Germinal center (tissue), 1 donor: ENCODE data around the gene GPC3.
A peak's percentile ranks its signal among the peaks of the same experiment; 100 is the strongest.

Source experiments
- DNase-seq: peaks from one replicate; pipeline ENCODE4 v3.0.0; 2012; ENCODE audit warnings: mixed read lengths, low spot score

The GPC3 gene

DNA sequence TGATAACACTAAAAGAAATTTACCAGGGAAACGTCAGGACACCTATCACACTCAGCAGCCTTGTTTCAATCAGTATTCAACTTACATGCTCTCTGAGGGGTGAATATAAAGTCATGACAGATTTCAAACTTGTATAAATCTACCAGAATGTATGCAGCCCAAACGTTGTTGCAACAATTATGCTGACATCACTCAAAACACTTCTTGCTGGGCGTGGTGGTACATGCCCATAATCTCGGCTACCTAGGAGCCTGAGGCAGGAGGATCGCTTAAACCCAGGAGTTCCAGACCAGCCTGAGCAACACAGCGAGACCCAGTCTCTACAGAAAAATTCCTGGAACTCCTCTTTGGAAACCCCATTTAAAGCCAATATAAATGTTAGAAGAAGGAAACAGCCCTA lies 303.5 kb downstream of the GPC3 start:
- no peak for DNase-seq

DNA sequence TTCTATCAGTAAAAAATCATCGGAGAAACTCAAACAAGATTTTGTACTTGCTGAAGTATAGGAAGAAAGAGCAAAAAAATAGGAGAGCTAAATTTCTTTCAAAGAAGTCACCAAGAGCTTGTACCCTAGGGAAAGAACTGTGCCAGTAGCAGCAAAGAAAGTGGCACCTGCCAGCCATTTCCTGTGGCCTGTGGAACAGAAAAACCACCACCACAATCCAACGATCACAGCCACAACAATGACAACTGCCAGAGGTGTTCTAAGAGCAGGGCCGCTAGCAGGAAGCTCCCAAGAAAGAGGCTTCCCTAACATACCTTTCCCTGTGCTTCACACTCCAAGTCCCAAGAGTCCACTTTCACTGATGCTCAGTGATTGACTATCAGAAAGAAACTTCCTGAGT lies 304.0 kb downstream of the GPC3 start:
- DNase-seq, result no peak

- DNase-seq, result no peak
Measured at GRCh38 chrX:133677123-133678063, 308.0 kb downstream of the GPC3 start.

DNA sequence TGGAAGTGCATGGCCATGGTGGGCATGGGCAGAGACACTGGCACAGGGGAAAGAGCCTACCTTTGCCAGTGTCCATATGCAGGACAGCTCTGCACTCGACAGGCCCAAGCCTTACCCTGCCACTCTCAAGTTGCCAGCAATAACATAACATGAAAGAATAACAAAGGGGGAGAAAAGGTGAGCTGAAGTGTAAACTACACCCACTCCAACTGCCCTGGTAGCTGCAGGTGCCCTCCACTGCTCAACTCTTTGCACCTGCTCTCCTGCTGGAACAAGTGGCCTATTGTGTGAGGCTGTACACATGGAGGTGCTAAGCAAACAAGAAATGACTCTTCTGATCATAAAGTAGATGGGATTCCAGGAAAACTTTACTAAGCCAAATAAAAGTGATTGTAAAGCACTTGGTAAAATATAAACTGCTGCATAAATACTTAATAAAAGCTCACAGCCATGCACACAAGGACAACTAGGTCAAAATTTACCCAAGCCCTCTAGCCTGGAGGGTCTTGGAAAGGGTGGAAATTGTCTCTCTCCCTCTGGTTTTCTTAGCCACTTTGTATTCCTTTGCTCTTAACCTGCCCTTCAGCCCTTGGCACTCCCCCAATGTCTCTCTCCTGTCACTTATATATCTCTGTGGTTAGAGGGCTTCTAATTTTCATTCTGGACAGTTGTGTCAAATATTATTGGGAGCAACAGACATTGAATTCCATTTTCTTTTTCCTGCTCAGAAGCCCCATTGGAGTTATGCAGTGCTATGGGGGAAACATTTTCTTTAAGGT lies 308.9 kb downstream of the GPC3 start:
- DNase-seq, result no peak

- DNase-seq, result no peak
Measured at GRCh38 chrX:133674726-133675470, 310.5 kb downstream of the GPC3 start.

- DNase-seq, result peak; percentile 13
Measured at GRCh38 chrX:133670383-133670782, 315.0 kb downstream of the GPC3 start.

DNA sequence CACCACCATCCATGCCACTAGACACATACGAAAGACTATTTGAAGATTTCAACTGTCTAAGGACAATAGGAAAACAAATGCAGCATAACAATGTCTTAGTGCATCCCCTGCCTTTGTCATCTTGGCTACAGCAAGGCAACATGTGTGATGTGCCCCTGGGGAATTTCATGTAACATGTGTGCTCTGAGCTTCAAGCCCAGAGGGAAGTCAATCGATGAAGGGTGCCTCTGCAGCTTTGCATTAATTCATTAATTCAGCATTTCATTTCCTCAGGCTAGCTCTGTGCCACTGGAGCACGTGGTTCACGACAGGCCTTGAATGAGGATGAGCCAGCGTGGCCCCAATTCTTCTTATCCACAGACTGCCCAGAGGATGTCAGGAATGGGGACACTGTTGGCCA lies 316.2 kb downstream of the GPC3 start:
- DNase-seq, result no peak

DNA sequence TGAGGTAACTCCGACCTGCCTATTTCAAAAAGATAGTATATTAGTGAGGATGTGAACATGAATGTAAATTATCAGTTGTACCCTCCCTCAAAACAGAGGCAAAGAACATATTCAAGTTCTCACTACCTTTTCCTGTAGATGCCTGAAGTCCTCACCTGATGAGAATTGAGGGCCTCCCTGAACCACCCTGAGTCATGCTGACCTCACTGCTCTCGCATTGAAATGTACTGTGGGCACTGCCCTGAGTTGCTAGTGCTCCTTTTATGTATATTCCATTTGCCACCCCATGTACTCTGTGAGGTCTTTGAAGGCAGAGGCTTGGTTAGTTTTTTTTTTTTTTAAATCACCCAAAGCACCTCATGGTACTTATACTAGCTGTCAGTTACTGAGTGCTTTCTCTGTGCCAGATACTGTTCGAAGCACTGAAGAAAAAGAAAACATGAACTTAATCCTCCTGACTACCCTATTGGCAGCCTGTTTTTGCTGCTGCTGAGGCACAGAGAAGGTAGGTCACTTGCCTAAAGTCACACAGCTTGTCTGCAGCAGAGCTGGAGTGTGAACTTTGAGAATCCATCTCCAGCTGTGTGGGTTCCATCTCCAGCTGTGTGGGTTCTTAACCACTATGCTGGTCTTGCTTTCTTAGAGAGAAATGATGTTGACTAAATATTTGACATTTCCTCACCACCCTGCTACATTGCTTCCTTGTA lies 317.0 kb downstream of the GPC3 start:
- no peak for DNase-seq

DNA sequence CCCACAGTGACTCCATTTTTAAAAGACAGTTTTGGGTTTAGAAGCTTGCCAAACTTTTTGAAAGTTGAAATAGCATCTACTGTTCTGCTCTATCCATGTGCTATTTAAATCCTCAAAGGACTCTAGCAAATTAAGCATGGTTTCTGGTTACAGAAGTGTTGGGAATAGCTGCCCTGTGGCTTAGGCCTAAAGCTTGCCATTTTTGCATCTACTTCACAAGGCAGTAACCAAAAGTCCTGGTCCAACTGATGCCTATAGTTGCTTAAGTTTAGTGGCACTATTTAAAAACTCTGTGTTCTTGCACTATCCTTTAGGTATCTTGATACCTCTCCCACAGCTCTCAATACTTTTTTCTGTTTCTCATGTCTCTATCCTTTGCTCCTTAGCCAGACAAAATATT lies 319.1 kb downstream of the GPC3 start:
- DNase-seq, result no peak

DNA sequence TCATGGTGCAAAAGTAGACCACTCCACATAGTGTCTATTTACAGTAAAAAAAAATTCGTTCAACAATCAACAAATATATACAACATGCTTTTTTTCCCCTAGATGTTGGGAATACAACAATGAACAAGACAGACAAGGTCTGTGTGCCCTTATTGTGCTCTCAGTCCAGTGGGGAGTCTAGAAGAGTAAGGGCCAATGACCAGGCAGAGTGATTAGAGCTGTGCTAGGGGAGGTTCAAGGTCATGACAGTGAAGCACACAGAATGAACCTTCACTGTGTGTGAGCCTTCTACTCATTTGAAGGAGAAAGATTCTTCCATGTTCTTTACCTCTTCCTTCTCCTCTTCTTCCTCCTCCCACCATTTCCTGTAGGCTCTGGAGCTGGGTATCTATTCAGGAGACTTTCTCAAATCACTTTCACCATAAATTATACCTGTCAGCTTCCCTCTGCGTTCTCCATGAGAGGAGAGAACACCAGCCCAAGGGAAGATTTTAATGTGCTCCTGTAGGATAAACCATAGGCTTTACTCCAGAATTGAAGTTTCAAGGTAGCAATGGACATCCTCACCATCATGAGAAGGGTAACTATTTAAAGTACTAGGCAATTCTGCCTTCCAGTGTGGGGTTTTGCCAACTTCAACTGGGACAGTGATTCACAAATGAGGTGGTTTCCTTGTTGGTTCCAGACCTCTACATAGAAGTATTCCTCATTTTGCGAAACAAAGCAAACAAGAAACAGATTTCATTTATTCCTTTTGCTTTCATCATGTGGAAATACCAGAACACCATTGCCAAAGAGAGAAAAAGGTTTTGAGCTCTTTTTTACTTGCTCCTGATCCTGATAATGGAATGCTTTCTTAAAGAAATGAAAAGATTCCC lies 323.2 kb downstream of the GPC3 start:
- DNase-seq, result no peak

DNA sequence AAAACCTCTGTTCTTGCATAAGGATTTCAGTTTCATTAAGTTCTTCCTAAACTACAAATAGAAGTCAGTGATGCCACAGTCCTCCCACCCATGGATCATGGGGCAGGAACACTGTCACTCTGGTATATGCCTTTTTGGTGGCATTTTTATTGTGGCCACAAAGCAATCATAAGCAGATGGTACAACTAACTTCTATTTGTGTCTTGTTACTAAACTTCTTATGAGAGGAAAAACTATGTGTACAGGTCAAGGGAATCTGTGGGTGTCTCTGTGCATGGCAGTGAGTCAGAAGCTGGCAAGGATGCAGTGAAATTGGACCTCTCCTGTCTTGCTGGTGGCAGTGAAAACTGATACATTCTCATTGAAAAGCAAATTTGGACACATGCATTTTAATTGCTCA lies 325.1 kb downstream of the GPC3 start:
- DNase-seq, result no peak

DNA sequence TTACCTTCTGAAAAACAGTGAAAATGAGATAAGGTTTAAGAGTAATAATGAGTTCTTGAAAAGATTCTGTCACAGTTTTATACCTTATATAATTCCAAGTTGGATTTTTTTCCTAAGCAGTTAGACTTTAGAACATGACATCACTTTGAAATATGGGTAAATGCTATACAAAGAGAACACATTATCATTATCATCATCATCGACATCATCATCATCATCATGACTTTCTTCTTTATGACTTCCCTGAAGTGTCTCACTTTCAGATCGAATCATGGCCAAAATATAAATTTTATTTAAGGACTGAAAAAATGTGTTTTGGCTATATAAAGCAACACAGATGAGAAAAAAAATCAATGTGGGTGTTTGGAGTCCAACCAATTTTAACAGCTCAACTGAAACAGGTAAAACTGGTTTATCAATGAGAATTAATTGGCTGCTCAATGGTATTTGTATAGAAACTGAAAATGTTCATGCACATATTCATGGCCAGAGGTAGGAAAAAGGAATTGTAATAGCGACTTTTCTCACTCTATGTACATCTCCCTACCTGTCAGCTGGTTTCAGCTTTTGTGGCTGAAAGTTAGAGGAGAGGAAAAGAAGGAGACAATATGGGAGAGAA lies 327.0 kb downstream of the GPC3 start:
- no peak for DNase-seq

DNA sequence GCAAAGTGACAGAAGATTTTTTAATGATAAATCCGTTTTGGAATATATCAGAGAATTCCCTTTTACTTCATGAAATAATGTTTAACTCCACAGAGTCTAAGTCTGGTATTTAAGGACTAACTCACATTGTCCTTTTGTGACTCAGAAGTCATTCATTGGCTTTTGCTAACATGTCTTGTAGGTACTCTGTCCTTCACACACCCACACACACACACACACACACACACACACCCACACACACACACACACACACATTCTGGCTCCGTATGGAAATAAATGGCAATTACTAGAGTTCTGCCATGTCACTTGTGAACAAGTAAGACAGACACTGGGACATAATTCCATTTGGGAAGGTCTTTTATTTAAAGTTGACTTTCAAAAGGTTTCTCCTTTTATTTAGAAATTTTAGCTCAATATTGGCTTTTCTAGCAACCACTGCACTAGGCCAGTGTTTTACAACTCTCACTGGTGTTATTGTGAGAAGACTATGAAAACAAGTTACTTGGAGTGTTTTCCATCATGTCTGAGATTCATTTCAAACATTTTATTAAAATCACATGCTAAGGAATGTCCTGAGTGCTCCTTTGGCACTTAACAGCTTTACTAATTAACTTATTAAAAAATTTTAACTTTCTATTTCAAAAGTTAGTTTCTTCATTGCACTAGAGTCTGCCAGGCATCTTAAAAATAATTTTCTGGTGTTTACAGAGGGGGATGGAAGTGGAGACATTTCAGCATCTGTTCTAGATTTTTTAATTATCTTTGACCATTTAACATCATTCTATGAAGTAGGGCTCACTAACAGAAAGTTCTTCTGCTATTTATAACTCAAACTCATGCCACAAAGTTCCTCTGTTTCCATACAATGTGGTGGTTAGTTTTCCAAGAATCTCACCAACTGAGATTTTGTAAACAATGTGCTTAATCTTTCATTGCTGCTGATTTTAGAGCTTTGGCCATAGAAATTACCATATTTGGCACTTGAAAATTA lies 329.8 kb downstream of the GPC3 start:
- DNase-seq, result no peak

GRCh38 chrX:133654811-133655210 lies 330.6 kb downstream of the GPC3 start:
- DNase-seq, result no peak

GRCh38 chrX:133653358-133653757 lies 332.0 kb downstream of the GPC3 start:
- DNase-seq, result no peak

DNA sequence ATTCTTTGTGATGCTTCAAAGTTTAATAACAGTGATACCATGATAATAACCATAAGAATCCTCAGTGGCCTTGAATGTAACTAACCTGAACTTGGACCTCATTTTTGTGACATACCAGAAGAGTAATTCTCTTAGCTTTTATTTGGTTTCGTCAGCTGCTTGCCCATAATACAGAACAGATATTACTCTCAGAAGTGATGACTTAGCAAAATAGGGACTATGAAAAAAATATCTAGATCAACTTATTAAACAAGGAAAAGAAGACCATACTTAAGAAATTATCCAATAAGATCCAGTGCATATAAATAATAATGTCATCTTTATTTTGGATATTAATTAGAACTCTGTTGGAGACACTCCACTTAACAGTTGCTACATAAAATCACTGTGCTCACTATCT lies 333.2 kb downstream of the GPC3 start:
- no peak for DNase-seq

- DNase-seq, result no peak
Measured at GRCh38 chrX:133650239-133650638, 335.2 kb downstream of the GPC3 start.

DNA sequence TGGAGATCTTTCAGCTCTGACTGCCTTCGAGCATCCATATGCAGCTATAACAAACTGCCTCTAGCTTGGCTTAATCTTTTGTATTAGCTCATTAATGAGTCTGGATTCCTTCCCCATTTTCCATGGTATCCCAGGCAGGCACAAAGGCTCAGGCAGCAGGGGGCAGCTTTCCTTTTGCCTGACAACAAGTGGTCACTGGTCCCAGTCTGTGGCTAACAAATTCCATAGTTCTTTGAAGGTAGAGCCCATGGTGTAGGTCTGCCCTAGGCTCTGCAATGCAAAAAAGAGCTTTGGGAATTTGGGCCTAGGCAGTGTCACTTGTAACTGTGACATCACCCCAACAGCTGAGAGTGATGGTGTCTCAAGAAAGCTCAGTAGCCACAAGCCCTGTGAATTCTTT lies 335.7 kb downstream of the GPC3 start:
- DNase-seq, result no peak

DNA sequence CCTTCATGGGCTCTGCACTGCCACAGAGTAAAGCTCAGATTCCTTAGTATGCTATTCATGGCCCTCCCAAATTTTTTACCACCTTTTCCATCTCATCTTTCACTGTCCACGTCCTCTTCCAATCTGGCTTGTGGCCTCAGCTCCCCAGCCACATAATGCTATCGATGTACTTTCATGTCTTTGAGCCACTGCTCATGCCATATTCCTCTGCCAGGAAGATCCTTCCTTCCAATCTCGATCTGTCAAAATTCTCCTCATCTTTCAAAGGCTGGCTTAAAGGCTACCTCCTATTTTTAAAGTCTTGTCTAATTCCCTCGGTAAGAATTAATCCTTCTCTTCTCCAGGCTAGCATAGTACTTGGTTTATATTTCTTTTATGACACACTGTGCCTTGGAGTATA lies 336.8 kb downstream of the GPC3 start:
- no peak for DNase-seq
